GM12875 (cell line): ENCODE data around the gene DNAH5.
"Not testable (repeated sequence)": the region's sequence is repeated elsewhere in the genome, so short reads cannot be mapped to it uniquely, and the experiment has no call there.

Experiments used
- H3K4me3 ChIP-seq: one replicate; pipeline ENCODE4 v1.5.1; 2011; ENCODE audit warnings: low read depth, low read length, control low read depth
- TF ChIP-seq, protein P1 (sequence below): IDR thresholded peaks from 2 replicates; pipeline ENCODE4 v1.5.1; 2011; ENCODE audit warnings: low read depth, mild to moderate bottlenecking, control low read depth, inconsistent platforms, low read length, moderate library complexity, borderline replicate concordance; ENCODE audit not compliant: insufficient read depth

DNAH5 gene

DNA sequence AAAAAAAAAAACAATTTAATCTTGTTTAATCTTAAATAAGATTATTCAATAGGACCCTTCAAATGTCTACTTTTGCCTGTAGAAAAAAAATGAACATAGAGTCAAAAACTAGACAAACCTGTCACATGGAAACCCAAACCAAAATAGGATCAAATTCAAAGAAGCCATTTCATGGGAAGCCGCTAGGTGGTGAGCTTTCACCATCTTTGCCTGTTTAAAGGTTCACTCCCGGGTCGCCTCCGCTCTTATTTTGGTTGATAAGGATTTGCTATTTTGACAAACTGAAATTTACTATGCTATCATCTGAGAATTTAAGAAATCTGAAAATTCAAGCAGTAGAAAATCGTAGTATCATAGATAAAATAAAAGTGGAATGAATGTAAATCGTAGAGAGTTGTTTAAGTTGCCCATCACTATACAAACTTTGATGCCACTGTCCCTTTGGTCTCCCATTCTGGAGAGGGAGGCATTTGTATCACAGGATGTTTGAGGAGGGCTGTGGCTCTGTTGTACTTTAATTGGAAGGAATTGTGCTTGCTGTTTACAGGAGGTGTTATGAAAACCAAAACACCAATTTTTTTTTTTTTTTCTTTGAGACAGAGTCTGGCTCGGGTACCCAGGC, 43.5 kb upstream of the DNAH5 start:
- H3K4me3 ChIP-seq: no peak overlapping the region
- TF ChIP-seq, protein P1, sequence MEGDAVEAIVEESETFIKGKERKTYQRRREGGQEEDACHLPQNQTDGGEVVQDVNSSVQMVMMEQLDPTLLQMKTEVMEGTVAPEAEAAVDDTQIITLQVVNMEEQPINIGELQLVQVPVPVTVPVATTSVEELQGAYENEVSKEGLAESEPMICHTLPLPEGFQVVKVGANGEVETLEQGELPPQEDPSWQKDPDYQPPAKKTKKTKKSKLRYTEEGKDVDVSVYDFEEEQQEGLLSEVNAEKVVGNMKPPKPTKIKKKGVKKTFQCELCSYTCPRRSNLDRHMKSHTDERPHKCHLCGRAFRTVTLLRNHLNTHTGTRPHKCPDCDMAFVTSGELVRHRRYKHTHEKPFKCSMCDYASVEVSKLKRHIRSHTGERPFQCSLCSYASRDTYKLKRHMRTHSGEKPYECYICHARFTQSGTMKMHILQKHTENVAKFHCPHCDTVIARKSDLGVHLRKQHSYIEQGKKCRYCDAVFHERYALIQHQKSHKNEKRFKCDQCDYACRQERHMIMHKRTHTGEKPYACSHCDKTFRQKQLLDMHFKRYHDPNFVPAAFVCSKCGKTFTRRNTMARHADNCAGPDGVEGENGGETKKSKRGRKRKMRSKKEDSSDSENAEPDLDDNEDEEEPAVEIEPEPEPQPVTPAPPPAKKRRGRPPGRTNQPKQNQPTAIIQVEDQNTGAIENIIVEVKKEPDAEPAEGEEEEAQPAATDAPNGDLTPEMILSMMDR: peak; percentile 64

DNA sequence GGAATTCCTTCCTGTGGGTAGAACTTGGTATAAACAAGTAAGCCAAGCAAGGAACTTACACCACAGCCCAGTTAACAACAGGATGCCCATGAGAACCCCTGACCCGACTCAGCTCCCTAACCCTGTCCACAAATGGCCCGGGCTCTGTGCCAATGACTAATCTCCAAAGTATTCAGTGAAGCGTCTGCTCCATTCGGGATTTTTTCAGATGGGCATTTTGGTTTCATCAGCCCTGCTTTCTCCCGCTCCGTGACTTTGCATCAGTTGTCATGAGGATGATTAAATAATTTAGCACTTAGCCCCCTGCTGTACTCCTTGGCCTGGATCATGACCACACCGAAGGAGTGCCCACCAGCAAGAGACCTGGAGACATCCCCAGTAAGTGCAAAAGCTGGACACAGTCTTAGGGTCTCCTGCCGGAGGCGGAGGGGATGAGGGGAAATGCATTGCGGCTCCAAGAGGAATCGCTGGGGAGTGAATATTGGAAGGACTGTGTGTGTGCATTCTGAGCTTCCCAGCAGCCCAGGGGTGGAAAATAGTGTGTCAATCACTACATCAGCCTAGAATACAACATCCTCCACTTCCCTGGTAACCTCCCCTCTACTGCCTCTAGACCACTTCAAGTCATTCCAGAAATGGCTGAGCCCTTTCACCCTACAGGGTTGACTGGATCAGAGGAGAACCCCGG, 41.4 kb upstream of the DNAH5 start:
- H3K4me3 ChIP-seq: no peak overlapping the region
- TF ChIP-seq, protein P1: no peak

DNA sequence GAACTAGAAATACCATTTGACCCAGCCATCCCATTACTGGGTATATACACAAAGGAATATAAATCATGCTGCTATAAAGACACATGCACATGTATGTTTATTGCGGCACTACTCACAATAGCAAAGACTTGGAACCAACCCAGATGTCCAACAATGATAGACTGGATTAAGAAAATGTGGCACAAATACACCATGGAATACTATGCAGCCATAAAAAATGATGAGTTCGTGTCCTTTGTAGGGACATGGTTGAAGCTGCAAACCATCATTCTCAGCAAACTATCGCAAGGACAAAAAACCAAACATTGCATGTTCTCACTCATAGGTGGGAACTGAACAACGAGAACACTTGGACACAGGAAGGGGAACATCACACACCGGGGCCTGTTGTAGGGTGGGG, 40.4 kb upstream of the DNAH5 start:
- not testable (repeated sequence) for H3K4me3 ChIP-seq

DNA sequence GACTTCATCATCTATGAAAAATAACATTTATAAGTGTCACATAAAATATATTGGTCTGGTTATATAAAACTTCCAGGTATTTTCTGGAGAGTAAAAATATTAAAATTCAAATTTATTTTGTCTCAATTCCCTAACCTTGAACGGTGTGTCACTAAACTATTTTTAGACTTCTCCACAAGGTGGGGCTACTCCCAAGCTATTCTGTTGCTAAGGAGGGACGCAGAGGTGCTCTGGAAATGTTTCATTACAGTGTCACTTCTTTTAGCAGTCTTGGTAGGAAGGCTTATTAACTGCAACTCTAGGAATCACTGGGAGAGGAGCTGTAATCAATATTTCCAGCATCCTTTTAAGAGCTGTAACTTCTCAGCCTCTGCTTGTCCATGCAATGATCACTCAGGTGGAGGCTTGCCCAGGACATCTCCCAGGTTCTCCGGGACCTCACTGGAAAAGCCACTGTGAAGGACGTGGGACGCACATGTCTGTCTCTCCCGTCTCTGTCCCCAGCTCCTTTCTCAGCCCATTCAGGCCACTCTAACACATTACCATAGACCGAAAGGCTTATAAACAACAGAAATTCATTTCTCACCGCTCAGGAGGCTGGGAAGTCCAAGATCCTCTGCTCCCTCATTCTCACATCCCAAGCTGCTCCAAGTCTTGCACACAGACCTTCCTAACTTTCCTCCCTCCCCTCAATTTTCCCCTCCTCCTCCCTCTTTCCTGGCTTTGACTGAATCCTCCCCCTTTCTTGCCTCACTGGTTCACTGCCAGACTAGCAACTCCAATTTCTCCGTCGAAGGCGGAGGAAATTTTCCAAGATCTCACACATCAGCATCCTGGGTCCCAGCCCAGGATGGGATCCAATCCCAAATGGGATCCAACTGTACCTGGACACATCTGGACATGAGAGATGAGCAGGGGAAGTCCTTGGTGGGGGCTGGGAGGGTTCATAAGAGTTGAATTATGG, 32.7 kb upstream of the DNAH5 start:
- no peak overlapping the region for H3K4me3 ChIP-seq
- TF ChIP-seq, protein P1: no peak

DNA sequence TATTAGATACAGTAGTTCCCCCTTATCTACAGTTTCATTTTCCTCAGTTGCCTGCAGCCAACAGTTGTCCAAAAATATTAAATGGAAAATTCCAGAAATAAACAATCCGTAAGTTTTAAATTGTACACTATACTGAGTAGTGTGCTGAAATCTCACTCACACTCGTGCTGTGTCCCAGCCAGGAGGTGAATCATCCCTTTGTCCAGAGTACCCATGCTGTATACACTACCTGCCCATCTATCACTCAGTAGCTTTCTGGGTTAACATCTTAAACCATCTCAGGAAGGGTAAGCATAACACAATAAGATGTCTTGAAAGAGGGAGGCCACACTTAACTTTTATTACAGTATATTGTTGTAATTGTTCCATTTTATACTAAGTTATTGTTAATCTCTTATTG, 31.7 kb upstream of the DNAH5 start:
- TF ChIP-seq, protein P1: no peak
- no peak overlapping the region for H3K4me3 ChIP-seq

DNA sequence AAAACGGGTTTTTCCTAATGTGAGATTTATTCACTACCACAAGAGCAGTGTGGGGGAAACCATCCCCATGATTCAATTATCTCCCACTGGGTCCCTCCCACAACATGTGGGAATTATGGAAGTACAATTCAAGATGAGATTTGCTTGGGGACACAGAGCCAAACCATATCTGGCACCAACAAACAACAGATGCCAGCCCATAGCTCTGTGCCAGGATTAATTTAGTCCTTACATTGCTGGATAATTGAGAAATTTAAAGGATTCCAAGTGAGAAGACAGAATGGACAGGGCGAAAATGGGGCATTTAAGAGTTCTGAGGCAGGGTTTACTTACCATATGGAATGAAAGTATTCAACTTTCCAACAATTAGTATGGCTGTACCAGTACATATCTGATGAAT, 30.8 kb upstream of the DNAH5 start:
- H3K4me3 ChIP-seq: no peak overlapping the region

DNA sequence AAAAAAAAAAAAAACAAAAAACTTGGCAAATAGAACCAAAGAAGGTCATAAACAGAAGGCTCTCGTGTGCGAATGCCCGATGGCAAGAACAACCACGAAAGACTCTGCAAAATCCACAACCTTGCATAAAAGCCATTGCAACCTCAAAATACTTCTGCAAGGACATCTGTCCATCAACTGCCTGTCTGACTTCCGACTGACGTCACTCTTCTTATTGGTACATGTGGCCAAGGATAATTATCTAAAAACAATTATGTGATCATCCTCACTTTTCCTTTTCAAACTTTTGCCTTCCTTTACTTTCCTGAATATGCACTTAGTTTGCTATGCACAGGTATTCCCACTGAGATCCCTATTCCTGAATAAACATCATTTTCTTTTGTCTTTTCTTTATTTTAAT, 29.2 kb upstream of the DNAH5 start:
- TF ChIP-seq, protein P1: no peak
- H3K4me3 ChIP-seq: no peak overlapping the region

More for the DNA sequence above, 30.8 kb upstream of the DNAH5 start:
- TF ChIP-seq, protein P1: no peak
